Measurements from ENCODE around the gene TRIM15.
"Not testable (repeated sequence)": the region's sequence is repeated elsewhere in the genome, so short reads cannot be mapped to it uniquely, and the experiment has no call there.

TRIM15 gene

DNA sequence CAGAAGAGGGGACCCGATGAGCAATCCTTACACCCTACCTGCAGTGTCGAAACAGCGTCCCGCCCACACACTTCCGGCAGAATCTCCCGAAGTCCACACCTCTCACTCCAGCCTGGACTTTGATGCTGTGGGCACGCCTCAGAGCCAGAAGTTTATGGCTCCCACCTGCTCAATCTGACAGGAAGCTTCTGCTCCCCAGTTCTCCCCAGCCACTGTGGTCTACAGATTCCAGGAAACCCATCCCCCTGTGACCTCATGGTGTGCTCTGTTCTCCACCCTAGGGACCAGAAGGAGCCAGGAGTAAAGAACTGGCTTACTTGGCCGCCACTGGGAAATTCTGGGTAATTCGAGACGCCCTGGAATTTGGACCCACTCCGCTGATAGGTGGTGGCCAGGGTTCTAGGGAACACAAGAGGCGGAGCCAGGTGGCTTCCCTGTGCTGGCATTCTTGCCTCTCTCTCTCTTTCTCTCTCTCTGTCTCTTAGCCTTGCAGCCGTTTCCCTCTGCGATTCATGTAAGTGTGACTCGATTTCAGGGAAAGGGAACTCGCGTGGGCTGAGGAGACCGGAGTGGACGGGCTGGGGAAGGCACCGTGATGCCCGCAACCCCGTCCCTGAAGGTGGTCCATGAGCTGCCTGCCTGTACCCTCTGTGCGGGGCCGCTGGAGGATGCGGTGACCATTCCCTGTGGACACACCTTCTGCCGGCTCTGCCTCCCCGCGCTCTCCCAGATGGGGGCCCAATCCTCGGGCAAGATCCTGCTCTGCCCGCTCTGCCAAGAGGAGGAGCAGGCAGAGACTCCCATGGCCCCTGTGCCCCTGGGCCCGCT lies at the start of gene TRIM15:
Gene TRIM15, plus strand, starts transcription at position 457 of the 828 bp plus-strand sequence. Its CDS starts 139 bp downstream, at position 596.
- no peak for DNase-seq (ENCODE audit: low read depth)

GRCh38 chr6:30113841-30114240 lies 49.5 kb upstream of the TRIM15 start:
- no peak for DNase-seq (ENCODE audit: low read depth)

DNA sequence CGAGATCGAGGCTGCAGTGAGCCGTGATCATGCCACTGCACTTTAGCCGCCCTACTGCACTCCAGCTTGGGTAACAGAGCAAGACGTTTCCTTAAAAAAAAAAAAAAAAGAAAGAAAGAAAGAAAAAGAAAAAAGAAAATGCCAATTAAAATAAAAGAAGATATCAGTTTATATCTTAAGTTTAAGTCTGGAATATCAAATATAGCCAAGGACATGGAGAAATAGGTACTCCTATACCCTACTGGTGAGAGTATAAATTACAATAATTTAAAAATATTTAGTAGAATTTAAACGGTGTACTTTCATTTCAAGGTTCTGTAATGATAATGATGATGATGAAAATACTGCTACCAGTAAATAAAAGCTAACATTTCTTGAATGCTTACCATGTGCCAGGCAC lies 46.6 kb upstream of the TRIM15 start:
- no peak for DNase-seq (ENCODE audit: low read depth)

DNA sequence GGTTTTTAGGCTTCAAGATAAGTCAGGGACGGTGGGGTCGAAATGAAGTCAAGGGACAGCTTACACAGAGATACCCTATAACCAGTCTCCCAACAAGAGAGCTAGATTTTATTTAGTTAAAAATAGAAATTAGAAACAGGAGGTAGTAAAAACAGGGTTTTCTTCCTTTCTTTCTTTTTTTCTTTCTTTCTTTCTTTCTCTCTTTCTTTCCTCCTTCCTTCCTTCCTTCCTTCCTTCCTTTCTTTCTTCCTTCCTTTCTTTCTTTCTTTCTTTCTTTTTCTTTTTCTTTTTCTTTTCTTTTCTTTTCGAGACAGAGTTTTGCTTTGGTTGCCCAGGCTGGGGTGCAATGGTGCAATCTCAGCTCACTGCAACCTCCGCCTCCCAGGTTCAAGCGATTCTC lies 44.7 kb upstream of the TRIM15 start:
- not testable (repeated sequence) for DNase-seq (ENCODE audit: low read depth)

DNA sequence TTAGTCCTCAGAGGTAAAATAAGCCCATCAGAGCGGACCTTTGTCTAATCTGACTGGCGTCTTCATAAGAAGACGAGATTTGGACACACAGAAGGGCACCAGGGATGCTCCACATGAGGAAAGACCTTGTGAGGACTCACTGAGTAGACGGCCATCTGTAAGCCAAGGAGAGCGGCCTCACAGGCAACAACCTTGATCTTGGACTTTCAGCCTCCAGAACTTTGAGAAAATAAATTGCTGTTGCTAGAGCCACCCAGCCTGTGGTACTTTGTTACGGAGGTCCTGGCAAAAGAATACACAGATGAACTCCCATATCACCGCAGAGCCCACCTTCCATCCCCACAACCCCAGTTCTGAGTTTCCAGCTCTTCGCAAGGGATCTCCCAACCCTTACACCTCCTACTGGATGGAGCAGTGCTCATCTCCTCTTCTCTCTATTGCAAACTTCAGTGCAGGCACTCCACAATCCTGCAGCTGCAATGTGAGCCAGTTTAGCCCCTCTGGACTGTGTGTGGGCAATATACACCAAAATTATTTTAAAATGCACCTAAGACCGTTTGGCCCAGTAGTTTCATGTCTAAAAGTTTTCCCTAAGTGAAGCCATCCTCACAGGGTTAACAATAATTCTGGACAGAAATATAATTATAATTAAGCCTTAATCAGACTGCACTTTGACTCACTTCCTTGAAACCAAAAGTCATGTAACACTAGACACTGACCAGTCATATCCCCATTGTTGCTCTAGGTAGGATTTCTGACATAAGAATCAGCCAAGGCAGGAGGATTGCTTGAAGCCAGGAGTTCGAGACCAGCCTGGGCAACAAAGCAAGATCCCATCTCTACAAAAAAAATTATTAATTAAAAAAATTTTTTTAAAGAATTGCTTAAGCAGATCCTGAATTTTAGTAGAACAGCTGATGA lies 41.6 kb upstream of the TRIM15 start:
- DNase-seq (ENCODE audit: low read depth) = no peak

DNA sequence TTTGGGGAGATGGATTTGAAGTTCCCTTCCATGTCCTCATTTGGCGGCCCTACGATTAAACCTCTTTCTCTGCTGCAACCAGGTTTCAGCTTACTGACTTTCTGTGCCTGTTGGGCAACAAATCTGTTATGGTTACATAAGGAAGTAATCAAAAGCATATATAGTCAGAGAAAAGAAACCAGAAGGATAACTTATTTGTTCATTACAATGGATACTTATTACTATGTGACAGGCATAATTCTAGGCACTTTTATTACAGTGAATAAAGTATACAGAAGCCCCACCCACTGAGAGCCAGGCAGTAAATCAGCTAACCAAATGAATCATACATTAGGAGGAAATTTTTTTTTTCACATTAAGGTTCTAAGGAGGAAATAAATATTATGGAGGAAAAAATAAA lies 40.8 kb upstream of the TRIM15 start:
- DNase-seq (ENCODE audit: low read depth) = no peak

- no peak for DNase-seq (ENCODE audit: low read depth)
These were observed 35.9 kb upstream of the TRIM15 start for GRCh38 chr6:30127238-30128093.

DNA sequence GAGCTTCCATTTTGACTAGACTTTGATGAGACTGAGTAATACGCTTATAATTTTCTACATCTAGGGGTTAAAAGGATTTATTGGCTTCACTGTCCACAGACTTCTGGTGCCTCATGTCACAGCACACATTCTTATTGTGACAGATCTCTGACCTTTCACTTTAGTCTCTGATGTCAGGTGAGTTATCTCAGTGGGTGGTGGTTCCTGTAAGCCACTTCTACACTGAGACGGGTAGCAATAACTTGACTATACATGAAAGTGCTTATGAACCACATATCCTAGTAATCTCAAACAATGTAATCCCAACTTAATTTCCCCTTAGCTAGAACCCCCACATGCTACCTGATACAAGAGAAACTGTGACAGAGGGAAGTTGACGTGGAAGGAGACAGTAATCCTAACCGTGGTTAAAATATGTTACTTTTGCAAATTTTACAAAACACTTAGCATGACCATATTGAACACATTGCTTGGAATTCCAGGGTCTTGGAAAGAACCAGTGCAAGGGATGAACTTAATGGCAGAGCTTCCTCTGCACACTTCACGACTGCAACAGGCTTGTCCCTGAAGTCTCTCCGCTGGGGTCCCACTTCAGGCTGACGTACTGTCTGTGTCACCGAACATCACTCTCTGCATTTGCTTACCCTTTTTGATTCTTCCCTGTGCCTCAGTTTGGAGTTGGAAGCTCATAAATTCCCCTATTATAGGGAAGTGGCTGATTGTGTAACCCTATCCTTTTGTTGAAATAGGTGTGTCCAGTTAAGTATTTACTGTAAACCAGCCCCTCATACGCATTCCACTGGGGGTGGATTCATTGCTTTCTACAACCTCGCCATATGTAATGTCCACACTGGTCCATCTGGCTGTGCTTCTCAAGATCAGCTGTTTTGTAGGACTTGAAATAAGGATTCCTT lies 33.8 kb upstream of the TRIM15 start:
- DNase-seq (ENCODE audit: low read depth) = no peak

GRCh38 chr6:30130179-30130679 lies 33.1 kb upstream of the TRIM15 start:
- DNase-seq (ENCODE audit: low read depth) = no peak

GRCh38 chr6:30130887-30131862 lies 32.2 kb upstream of the TRIM15 start:
- peak; percentile 44 for DNase-seq (ENCODE audit: low read depth)

- no peak for DNase-seq (ENCODE audit: low read depth)
These were observed 31.3 kb upstream of the TRIM15 start for GRCh38 chr6:30131947-30132497.

- no peak for DNase-seq (ENCODE audit: low read depth)
These were observed 28.2 kb upstream of the TRIM15 start for GRCh38 chr6:30135147-30135546.

DNA sequence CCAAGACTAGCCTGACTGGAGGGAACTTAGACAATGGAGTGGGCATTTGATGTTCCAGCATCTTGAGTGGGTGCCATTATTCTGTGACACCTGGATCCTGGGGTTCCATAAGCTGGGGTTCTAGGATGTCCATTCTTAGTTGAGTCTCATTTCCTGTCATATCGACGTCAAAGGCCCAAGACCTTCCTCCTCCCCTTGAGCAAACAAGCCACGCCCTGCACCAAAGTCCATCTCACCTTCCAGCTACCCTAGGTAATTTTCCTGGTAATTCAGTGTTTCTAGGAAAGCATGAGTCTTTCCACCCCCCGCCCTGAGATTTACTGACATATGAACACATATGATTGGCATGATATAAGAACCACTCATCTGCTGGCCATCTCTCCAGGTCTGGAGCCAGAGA lies 27.6 kb upstream of the TRIM15 start, which contains the start of gene TRIM40:
Gene TRIM40, plus strand, starts transcription at position 384 of the 400 bp plus-strand sequence. CDS start 897 bp downstream, outside the sequence.
- DNase-seq (ENCODE audit: low read depth) = no peak

- no peak for DNase-seq (ENCODE audit: low read depth)
These were observed 26.6 kb upstream of the TRIM15 start for GRCh38 chr6:30136570-30137286.

- DNase-seq (ENCODE audit: low read depth) = not testable (repeated sequence)
These were observed 23.1 kb upstream of the TRIM15 start for GRCh38 chr6:30140240-30140639.

- DNase-seq (ENCODE audit: low read depth) = no peak
These were observed 20.7 kb upstream of the TRIM15 start for GRCh38 chr6:30142665-30143064.

DNA sequence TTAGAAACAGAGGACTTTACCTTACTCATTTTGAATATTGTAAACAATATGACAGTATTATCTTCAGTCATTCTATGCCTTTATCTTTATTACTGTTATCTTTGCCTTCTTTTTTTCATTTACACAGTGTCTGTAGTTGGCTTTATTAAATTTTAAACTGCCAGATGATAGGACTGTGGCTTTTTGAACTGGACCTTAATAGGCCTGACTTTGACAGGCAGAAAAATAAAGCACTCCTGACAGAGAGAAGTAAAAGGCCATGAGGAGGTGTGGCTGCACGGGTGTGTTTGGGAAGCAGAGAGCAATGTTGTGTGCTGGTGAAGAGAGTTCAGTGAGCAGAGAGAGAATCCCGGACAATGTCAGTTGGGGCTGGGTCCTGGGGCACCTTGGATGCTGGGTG lies 19.6 kb upstream of the TRIM15 start:
- DNase-seq (ENCODE audit: low read depth) = no peak

- no peak for DNase-seq (ENCODE audit: low read depth)
These were observed 18.5 kb upstream of the TRIM15 start for GRCh38 chr6:30144811-30145210.

Measured in activated T-helper 1 cell treated with Interleukin-2 at 50 U/mL for 16 hours (primary cell).